GM18526 (cell line): ENCODE measurements around the gene RFXAP.

ENCODE experiments used
- POLR2A ChIP-seq: IDR thresholded peaks from 3 replicates; pipeline ENCODE4 v1.6.1; 2011; ENCODE audit not compliant: insufficient read length; ENCODE audit errors: extremely low read depth

The RFXAP gene, protein sequence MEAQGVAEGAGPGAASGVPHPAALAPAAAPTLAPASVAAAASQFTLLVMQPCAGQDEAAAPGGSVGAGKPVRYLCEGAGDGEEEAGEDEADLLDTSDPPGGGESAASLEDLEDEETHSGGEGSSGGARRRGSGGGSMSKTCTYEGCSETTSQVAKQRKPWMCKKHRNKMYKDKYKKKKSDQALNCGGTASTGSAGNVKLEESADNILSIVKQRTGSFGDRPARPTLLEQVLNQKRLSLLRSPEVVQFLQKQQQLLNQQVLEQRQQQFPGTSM

GRCh38 chr13:36818804-36819738 lies at the start of gene RFXAP:
Gene RFXAP (plus strand): TSS chr13:36819222. CDS start chr13:36819358, 136 bp downstream.
- peak; percentile 73 for TF ChIP-seq POLR2A

DNA sequence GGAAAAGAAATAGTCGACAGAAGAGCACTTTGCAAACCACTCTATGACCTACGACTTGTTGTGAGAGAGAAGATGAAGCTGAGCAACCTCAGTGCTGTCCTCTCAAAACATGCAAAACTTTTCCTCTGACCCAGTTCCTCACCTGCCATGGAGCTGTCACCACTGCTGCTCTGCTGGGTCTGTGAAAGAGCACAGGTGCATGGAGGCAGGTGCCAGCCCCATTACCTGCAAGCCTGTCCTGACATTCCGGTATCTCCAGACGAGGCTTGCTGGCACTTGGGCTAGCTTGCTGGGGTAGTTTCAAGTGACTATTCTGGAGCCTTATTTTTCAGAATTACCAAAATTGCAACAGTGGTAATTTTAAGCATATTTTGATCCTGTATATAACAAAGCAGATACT lies 49.5 kb upstream of the RFXAP start:
- TF ChIP-seq POLR2A, result no peak

DNA sequence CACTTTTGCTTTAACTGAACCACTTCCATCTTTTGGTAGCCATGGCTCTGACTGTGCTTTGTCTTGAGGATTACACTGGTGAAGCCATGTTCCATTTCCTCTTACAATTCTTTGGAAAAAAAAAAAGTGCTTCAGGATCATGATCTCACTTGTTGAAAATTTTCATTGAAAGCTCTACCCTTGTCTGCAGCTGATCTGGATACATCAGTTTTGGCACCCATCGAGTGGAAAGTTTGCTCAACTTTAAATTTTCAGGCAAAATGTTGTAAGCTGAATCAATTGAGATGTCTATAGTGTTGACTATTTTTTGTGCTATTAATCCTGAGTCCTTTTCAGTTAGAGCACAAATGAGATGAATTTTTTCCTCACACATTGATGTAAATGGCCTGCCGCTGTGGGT lies 48.3 kb upstream of the RFXAP start:
- no peak for TF ChIP-seq POLR2A

DNA sequence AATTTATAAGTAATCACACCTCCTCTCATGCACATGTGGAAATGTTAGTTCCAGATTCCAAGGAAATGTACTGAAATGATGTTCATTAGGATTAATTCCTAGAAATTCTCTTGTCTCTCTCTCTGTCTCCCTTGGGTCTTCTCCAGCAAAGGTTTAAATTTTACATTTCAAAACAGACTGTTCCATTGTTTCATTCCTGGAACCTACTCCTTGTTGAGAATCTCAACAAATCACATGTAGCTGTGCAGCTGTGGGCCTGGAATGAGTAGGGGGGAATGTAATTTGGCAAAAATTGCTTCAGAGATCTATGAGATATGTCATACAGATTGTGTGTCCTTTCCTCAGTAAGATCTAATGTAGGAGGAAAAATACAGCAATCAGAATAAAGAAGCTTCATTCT lies 46.2 kb upstream of the RFXAP start:
- TF ChIP-seq POLR2A, result no peak

DNA sequence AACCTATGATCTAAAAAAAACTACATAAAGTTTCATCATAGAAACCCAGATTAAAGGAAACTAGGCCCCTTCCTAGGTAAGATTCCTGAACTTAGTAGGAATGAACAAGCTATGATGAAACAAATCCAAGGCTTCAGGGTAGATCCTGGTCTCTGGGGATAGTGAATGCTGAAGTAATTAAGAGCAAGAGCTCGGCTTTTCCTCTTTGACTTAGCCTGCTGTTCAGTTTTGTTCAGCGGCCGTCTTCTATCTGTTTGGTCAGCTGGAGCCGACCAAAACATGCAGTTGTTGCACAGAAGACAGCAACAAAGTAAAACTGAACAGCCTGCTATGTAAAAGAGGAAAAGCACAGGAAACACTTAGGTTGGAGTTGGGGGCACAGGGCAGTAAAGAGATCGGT lies 44.1 kb upstream of the RFXAP start:
- no peak for TF ChIP-seq POLR2A

DNA sequence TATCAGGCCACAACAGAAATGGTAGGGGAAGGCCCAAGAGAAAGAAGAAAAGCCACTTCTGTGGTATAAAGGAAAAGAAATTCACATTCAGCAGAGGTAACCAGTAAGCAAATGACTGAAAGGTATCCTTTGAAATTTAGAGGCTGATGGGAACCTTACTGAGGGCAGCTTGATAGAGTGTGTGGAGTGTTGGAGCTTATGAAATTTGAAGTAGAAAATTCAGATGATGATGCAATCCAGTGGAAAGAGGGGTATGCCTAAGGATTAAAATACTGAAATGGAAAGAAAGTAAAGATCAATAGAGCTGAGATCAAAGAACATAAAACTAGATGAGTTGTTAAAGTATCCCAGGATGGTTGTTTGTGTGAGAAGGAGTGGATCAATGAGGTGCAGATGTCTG lies 42.8 kb upstream of the RFXAP start:
- TF ChIP-seq POLR2A, result no peak

DNA sequence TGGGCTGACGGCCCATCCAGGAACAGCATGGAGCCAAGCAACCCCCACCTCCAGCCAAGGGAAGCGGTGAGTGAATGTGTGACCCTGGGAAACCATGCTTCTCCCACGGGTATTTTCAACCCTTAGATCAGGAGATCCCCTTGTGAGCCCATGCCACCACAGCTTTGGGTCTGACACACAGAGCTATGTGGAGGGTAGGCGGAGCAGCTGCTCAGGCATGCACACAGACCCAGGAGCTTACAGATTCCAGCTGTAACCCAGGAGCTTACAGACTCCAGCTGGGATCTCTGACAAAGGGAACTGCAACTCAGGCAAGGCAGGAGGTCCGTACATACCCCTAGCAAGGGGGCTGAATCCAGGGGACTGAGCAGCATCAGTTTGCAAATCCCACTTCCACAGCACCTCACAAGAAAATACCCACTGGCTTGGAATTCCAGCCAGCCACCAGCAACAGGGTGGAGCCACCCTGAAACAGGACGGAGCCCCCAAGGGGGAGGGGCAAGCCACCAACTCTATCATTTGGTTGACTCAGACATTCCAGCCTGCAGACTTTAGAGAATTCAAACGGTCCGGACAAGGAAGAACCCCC lies 40.8 kb upstream of the RFXAP start:
- TF ChIP-seq POLR2A, result no peak

DNA sequence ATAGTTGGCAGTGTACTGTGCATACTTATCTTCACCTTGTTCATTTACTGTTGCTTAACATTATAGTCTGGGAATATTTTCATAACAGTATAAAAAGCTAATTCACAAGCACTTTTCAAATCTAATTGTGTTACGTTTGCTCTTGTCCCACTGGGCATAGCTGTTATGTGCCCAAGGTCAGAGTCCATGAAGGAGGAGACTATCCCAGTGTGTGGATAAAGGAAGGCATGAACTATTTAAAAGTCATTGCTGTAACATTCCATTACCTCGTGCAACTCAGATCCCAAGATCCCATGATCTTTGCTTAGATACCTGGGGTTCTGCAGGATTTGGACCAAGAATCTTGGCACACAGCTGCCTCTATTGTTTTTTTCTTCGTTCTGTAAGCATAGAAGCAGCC lies 35.1 kb upstream of the RFXAP start:
- TF ChIP-seq POLR2A, result no peak

DNA sequence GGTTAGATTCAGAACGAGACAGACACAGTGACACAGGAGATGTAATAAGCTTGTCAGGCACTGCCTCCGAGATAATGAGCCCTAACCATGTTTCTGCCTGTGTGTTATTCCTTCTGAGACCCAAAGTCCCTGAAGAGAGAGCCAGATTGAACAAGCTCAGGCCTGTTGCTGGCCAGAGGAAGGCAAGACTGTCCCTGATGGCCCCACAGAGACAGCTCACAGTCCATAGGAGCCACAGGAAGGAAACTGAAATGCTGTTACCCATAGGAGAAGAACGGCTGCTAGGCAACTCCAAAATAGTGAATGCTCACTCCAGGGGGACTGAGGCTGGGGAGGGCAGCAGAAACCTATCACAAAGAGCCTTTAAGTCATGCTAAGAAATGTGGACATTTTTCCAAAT lies 31.8 kb upstream of the RFXAP start:
- TF ChIP-seq POLR2A, result no peak

DNA sequence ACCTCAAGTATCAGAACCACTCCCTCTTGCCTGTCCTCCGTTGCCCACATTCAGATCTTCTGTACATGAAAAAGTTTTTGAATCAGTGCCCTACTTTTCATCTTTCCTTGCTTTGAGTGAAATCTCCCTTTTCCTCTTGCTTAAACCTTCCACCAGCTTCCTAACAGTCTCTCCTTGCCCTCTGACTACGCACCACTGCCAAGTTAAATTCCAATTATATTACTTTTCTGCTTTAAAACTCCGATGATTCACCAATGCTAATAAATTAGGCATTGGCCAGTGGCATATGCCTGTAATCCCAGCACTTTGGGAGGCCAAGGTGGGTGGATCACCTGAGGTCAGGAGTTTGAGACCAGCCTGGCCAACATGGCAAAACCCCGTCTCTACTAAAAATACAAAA lies 30.7 kb upstream of the RFXAP start:
- TF ChIP-seq POLR2A, result no peak

DNA sequence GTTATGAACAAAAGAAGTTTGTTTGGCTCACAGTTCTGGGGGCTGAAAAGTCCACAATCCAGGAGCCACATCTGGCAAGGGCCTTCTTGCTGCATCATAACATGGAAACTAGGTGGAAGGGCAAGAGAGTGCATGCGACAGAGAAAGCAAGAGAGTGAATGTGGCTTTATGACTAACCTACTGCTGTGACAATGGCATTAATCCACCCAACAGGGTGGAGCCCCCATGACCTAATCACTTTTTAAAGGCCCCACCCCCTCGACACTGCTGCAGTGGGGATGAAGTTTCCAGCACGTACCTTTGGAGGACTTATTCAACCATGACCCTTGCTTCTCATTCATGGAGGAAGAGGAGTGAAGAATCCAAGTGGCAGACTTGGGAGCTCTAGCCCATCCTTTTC lies 30.0 kb upstream of the RFXAP start:
- TF ChIP-seq POLR2A, result no peak

GRCh38 chr13:36789730-36790129 lies 29.3 kb upstream of the RFXAP start:
- no peak for TF ChIP-seq POLR2A

DNA sequence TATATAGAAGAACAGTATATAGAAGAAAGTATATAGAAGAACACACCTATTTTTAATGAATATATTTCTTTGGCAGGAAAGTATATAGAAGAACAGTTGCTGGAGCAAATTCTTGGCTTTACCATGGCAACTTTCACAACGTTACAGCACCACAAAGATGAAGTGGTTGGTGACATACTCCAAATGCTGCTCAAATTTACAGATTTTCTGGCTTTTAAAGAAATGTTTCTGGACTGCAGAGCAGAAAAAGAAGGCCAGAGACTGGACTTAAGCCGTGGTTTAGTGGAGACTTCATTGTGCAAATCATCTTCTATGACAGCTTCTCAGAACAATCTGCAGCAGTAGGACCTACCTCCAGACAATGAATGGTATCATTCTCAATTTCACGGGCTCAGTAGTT lies 24.3 kb upstream of the RFXAP start:
- TF ChIP-seq POLR2A, result no peak

DNA sequence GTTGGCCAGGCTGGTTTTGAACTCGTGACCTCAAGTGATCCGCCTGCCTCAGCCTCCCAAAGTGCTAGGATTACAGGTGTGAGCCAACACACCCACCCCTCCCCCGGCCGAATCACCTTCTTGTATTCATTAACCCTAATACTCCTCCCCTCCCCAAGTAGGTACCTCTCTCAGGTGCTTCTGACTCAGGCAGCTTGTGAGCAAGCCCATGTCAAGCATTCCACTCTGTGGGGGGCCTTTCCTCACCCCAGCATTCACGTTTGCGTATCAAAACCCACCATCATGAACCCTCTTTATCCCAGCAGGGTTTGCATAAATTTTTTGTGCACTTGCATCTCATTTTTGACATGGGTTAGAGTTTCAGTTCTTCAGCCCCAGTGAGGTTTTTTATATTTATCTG lies 23.6 kb upstream of the RFXAP start:
- no peak for TF ChIP-seq POLR2A

GRCh38 chr13:36796052-36796451 lies 23.0 kb upstream of the RFXAP start:
- no peak for TF ChIP-seq POLR2A

GRCh38 chr13:36801035-36801434 lies 18.0 kb upstream of the RFXAP start:
- TF ChIP-seq POLR2A, result no peak
